K562 (cell line): Measurements from ENCODE around the gene FCGR3A. TPM values are rescaled to one million over a fixed set of nuclear protein-coding genes. Genes with fewer than 3 reads are reported as not detected.

Experiments used
- ADNP ChIP-seq: fragments of 200-800 bp; sonication (Bioruptor generic); IDR thresholded peaks from 2 replicates; pipeline ENCODE4 v1.6.1; 2016; ENCODE audit warnings: missing genetic modification characterization, missing compliant biosample characterization
- CBX5 ChIP-seq: IDR thresholded peaks from 2 replicates; pipeline ENCODE4 v1.6.1; 2014; ENCODE audit warnings: low read depth, borderline replicate concordance
- CHD4 ChIP-seq: fragments of 200-600 bp; sonication (generic); IDR thresholded peaks from 3 replicates; pipeline ENCODE4 v1.6.1; 2012; ENCODE audit warnings: low read depth, mild to moderate bottlenecking, mixed read lengths, low read length, inconsistent platforms; ENCODE audit not compliant: insufficient read depth, insufficient replicate concordance, poor library complexity, severe bottlenecking
- ELF2 ChIP-seq: fragments of 250-450 bp; sonication (Bioruptor Pico); IDR thresholded peaks from 2 replicates; pipeline ENCODE4 v1.5.0; 2021; ENCODE audit warnings: mild to moderate bottlenecking
- ELF4 ChIP-seq: fragments of 450-650 bp; formaldehyde crosslinking; IDR thresholded peaks from 2 replicates; pipeline ENCODE4 v1.4.0; 2022; ENCODE audit warnings: missing genetic modification characterization
- FOS ChIP-seq: IDR thresholded peaks from 3 replicates; pipeline ENCODE4 v1.6.1; 2011; ENCODE audit not compliant: insufficient read length; ENCODE audit errors: extremely low read depth
- FOSL1 ChIP-seq: fragments of 200-800 bp; sonication (Bioruptor generic); conservative IDR thresholded peaks from 2 replicates; pipeline ENCODE4 v1.6.1; 2016; ENCODE audit warnings: missing genetic modification characterization, missing compliant biosample characterization
- IFI16 ChIP-seq: fragments of 250-450 bp; sonication (Bioruptor Pico); IDR thresholded peaks from 2 replicates; pipeline ENCODE4 v2.1.2; 2022; ENCODE audit warnings: mild to moderate bottlenecking, inconsistent platforms
- MTA2 ChIP-seq: fragments of 450-650 bp; IDR thresholded peaks from 2 replicates; pipeline ENCODE4 v1.6.1; 2016; ENCODE audit warnings: low read depth
- MTA3 ChIP-seq: fragments of 450-650 bp; formaldehyde crosslinking; IDR thresholded peaks from 2 replicates; pipeline ENCODE4 v1.6.1; 2017; ENCODE audit warnings: mild to moderate bottlenecking, borderline replicate concordance
- NFRKB ChIP-seq: fragments of 450-650 bp; IDR thresholded peaks from 2 replicates; pipeline ENCODE4 v1.6.1; 2016; ENCODE audit warnings: low read depth
- NR2C1 ChIP-seq, 2 experiments: fragments of 450-650 bp; IDR thresholded peaks; 2 replicates each; pipeline ENCODE4 v1.6.1; 2017; ENCODE audit warnings: mild to moderate bottlenecking in 2 of 2, antibody characterized with exemption in 1 of 2, inconsistent platforms in 1 of 2, missing compliant biosample characterization in 1 of 2, missing genetic modification characterization in 1 of 2
- NR2C2 ChIP-seq, 2 experiments: fragments of 200-800 bp in 1 of 2; sonication (Bioruptor generic) in 1 of 2; sonication (generic) in 1 of 2; formaldehyde crosslinking in 1 of 2; IDR thresholded peaks; 2 replicates each; pipeline versions ENCODE4 v1.6.1 to v1.8.0; 2016 to 2022; ENCODE audit warnings: mild to moderate bottlenecking in 1 of 2, missing compliant biosample characterization in 1 of 2, missing genetic modification characterization in 1 of 2, missing genetic modification reagents in 1 of 2
- OTX1 ChIP-seq: fragments of 450-650 bp; formaldehyde crosslinking; IDR thresholded peaks from 2 replicates; pipeline ENCODE4 v1.4.0; 2022; ENCODE audit warnings: mild to moderate bottlenecking
- SETDB1 ChIP-seq: IDR thresholded peaks from one replicate; pipeline ENCODE4 v1.6.1; 2012; ENCODE audit warnings: low read length, control low read depth, inconsistent platforms
- STAG1 ChIP-seq: sonication (generic); formaldehyde crosslinking; IDR thresholded peaks from 2 replicates; pipeline ENCODE4 v1.5.0; 2020; ENCODE audit warnings: missing genetic modification reagents, borderline replicate concordance
- ZNF79 ChIP-seq: fragments of 250-450 bp; sonication (Bioruptor Pico); IDR thresholded peaks from 2 replicates; pipeline ENCODE4 v1.4.0; 2020; ENCODE audit warnings: low read depth, mild to moderate bottlenecking, moderate library complexity
- polyA plus RNA-seq, 8 experiments: library from polyadenylated mRNA; depleted of rRNA in 4 of 8; stranded (reverse) in 5 of 8; unstranded in 3 of 8; fragments of >200 nt; fragmentation: Nextera tagmentation in 2 of 8; fragmentation: Illumina TruSeq in 1 of 8; extraction: Ambion mirVana in 2 of 8; extraction: Trizol in 1 of 8; gene quantifications; 2 replicates each; pipeline versions ENCODE4 v1.2.1 to v1.2.3, GENCODE V29; 2011 to 2014; ENCODE audit warnings: inconsistent platforms in 1 of 8, missing spikeins in 1 of 8
- total RNA-seq, 7 experiments: library from RNA; depleted of rRNA in 6 of 7; stranded (reverse); fragments of >200 nt in 6 of 7; fragmentation: Illumina TruSeq in 2 of 7; extraction: Trizol in 2 of 7; gene quantifications; 2 replicates each; pipeline versions ENCODE4 v1.2.1 to v1.2.3, GENCODE V29; 2011 to 2021; ENCODE audit warnings: low replicate concordance in 1 of 7
- TF ChIP-seq, protein P1 (sequence below): fragments of 200-400 bp; formaldehyde crosslinking; IDR thresholded peaks from 2 replicates; pipeline ENCODE4 v1.6.1; 2017; ENCODE audit warnings: mild to moderate bottlenecking, low read depth, low read length, moderate library complexity
- TF ChIP-seq, protein P2 (sequence below): fragments of 450-650 bp; IDR thresholded peaks from 2 replicates; pipeline ENCODE4 v1.7.1; 2018; ENCODE audit warnings: mild to moderate bottlenecking, low read depth; ENCODE audit not compliant: partially characterized antibody
- TF ChIP-seq, protein P3 (sequence below), 2 experiments: fragments of 450-650 bp; conservative IDR thresholded peaks; 2 replicates each; pipeline ENCODE4 v1.6.1; 2017; ENCODE audit warnings: mild to moderate bottlenecking in 2 of 2, moderate library complexity in 2 of 2
- TF ChIP-seq, protein P4 (sequence below), 2 experiments: fragments of 450-650 bp in 1 of 2; sonication (generic) in 1 of 2; formaldehyde crosslinking in 1 of 2; IDR thresholded peaks in 1 of 2; conservative IDR thresholded peaks in 1 of 2; 2 replicates each; pipeline versions ENCODE4 v1.6.1 to v1.8.1; 2016 to 2023; ENCODE audit warnings: mild to moderate bottlenecking in 2 of 2, moderate library complexity in 2 of 2, inconsistent platforms in 1 of 2, missing genetic modification reagents in 1 of 2

FCGR3A gene
- total and polyA plus RNA-seq, 9 of the 15 experiments (the other 6 are each of a cell fraction or from before 2014, with no cell fraction given), result 0.04 to 0.29 (median 0.14) TPM; not detected in 3

DNA sequence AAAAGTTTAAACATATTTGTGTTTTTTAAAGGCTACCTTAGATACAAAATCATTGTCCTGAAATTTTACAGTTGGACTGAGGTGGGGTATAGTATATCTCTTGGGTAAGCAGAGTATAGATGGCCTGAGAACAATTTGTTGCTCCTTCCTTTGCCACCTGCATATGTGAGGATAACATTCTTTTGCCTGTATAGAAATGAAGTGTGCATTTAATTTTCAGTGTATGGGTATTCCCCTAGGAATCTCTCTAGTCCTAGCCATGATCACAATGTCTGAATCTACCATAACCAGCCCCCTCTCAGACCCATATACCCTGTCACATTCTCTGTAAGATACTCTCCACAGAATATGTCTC, 46.2 kb downstream of the FCGR3A start (continued):
- TF ChIP-seq MTA2 (no peak), ZNF79 (no peak), STAG1 (no peak), ADNP (peak; percentile 92), ELF2 (CRISPR knock-in tag) (0 out of 2 replicates have a peak, but pooled peaks have one; percentile 47), IFI16 (no peak), FOSL1 (tag) (peak; percentile 75), SETDB1 (no peak), OTX1 (0 out of 2 replicates have a peak, but pooled peaks have one; percentile 36), NFRKB (0 out of 2 replicates have a peak, but pooled peaks have one; percentile 28), CHD4 (peak; percentile 32), NR2C2 (CRISPR knock-in tag; IDR thresholded peaks at IDR 0.05) (no peak), NR2C2 (tag; IDR thresholded peaks at IDR 0.05) (no peak), CBX5 (no peak), ELF4 (CRISPR knock-in tag) (no peak), MTA3 (0 out of 2 replicates have a peak, but pooled peaks have one; percentile 12), NR2C1 (IDR thresholded peaks at IDR 0.05) (no peak), NR2C1 (tag; IDR thresholded peaks at IDR 0.05) (no peak), FOS (no peak)
- TF ChIP-seq, protein P1, sequence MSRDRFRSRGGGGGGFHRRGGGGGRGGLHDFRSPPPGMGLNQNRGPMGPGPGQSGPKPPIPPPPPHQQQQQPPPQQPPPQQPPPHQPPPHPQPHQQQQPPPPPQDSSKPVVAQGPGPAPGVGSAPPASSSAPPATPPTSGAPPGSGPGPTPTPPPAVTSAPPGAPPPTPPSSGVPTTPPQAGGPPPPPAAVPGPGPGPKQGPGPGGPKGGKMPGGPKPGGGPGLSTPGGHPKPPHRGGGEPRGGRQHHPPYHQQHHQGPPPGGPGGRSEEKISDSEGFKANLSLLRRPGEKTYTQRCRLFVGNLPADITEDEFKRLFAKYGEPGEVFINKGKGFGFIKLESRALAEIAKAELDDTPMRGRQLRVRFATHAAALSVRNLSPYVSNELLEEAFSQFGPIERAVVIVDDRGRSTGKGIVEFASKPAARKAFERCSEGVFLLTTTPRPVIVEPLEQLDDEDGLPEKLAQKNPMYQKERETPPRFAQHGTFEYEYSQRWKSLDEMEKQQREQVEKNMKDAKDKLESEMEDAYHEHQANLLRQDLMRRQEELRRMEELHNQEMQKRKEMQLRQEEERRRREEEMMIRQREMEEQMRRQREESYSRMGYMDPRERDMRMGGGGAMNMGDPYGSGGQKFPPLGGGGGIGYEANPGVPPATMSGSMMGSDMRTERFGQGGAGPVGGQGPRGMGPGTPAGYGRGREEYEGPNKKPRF, result no peak
- TF ChIP-seq, protein P2, sequence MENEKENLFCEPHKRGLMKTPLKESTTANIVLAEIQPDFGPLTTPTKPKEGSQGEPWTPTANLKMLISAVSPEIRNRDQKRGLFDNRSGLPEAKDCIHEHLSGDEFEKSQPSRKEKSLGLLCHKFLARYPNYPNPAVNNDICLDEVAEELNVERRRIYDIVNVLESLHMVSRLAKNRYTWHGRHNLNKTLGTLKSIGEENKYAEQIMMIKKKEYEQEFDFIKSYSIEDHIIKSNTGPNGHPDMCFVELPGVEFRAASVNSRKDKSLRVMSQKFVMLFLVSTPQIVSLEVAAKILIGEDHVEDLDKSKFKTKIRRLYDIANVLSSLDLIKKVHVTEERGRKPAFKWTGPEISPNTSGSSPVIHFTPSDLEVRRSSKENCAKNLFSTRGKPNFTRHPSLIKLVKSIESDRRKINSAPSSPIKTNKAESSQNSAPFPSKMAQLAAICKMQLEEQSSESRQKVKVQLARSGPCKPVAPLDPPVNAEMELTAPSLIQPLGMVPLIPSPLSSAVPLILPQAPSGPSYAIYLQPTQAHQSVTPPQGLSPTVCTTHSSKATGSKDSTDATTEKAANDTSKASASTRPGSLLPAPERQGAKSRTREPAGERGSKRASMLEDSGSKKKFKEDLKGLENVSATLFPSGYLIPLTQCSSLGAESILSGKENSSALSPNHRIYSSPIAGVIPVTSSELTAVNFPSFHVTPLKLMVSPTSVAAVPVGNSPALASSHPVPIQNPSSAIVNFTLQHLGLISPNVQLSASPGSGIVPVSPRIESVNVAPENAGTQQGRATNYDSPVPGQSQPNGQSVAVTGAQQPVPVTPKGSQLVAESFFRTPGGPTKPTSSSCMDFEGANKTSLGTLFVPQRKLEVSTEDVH, result peak; percentile 2
- TF ChIP-seq, protein P3, sequence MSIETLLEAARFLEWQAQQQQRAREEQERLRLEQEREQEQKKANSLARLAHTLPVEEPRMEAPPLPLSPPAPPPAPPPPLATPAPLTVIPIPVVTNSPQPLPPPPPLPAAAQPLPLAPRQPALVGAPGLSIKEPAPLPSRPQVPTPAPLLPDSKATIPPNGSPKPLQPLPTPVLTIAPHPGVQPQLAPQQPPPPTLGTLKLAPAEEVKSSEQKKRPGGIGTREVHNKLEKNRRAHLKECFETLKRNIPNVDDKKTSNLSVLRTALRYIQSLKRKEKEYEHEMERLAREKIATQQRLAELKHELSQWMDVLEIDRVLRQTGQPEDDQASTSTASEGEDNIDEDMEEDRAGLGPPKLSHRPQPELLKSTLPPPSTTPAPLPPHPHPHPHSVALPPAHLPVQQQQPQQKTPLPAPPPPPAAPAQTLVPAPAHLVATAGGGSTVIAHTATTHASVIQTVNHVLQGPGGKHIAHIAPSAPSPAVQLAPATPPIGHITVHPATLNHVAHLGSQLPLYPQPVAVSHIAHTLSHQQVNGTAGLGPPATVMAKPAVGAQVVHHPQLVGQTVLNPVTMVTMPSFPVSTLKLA (conservative IDR thresholded peaks at IDR 0.05), result 0 out of 4 replicates have a peak, but pooled peaks of 1 of the 2 experiments have one; percentile 18
- TF ChIP-seq, protein P4, sequence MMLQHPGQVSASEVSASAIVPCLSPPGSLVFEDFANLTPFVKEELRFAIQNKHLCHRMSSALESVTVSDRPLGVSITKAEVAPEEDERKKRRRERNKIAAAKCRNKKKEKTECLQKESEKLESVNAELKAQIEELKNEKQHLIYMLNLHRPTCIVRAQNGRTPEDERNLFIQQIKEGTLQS (IDR thresholded peaks at IDR 0.05), result peak; percentile 1; the same call in 1 of the 2 replicates
- TF ChIP-seq, protein P4 (CRISPR knock-in tag; conservative IDR thresholded peaks at IDR 0.05), result no peak; the same call in 1 of the 2 replicates
